B cell (primary cell): ENCODE results near the gene MFAP2. TPM values are rescaled to one million over a fixed set of nuclear protein-coding genes. Genes with fewer than 3 reads are reported as not detected.

Experiments used
- ATAC-seq: fragments of 200-7000 bp; cut with Tn5 transposase; one replicate; pipeline ENCODE4 v1.10.0; 2021; ENCODE audit warnings: low read depth, mild to moderate bottlenecking, moderate number of reproducible peaks, moderate library complexity
- CTCF ChIA-PET: fragments of 350-600 bp; sonication (Branson Sonifier 250); formaldehyde crosslinking; loops from one replicate; lab custom pipeline; 2021; ENCODE audit warnings: antibody characterized with exemption, inconsistent platforms; lab: Charles Lee
- POLR2A ChIA-PET: fragments of 350-600 bp; sonication (Branson Sonifier 250); formaldehyde crosslinking; loops from one replicate; lab custom pipeline; 2021; ENCODE audit warnings: antibody characterized with exemption; lab: Charles Lee
- DNase-seq: peaks from one replicate; pipeline ENCODE4 v3.0.0; 2013
- H2AFZ ChIP-seq: 2 replicates; pipeline ENCODE4 v1.6.1; 2012; ENCODE audit warnings: mild to moderate bottlenecking, low read depth, low read length; ENCODE audit not compliant: insufficient read depth, poor library complexity, severe bottlenecking
- H3K27ac ChIP-seq, 2 donors: 1 replicate in 1 of 2; 2 replicates in 1 of 2; pipeline ENCODE4 v1.5.1; 2012 to 2013; ENCODE audit warnings: low read length in 2 of 2, mild to moderate bottlenecking in 2 of 2, moderate library complexity in 1 of 2
- H3K27me3 ChIP-seq, 4 experiments: fragments of 200-600 bp in 1 of 4; sonication (generic) in 1 of 4; replicated peaks in 1 of 4; 1 replicate in 2 of 4; 2 replicates in 2 of 4; pipeline versions ENCODE4 v1.6.1 to v1.7.0; 2013 to 2016; ENCODE audit warnings: low read length in 3 of 4, mild to moderate bottlenecking in 2 of 4, mixed read lengths in 1 of 4, moderate library complexity in 1 of 4; ENCODE audit not compliant: insufficient read depth in 4 of 4, control insufficient read depth in 3 of 4; ENCODE audit errors: control extremely low read depth in 1 of 4
- H3K36me3 ChIP-seq, 2 experiments: replicated peaks in 1 of 2; 1 replicate in 1 of 2; 2 replicates in 1 of 2; pipeline versions ENCODE4 v1.6.1 to v1.7.1; 2013; ENCODE audit warnings: low read length in 1 of 2; ENCODE audit not compliant: insufficient read depth in 2 of 2, control insufficient read depth in 1 of 2; ENCODE audit errors: control extremely low read depth in 1 of 2, extremely low read depth in 1 of 2
- H3K4me1 ChIP-seq, 2 donors: fragments of 200-600 bp in 1 of 2; sonication (generic) in 1 of 2; 1 replicate in 1 of 2; 2 replicates in 1 of 2; pipeline versions ENCODE4 v1.5.1 to v1.6.1; 2013 to 2017; ENCODE audit warnings: low read length in 2 of 2; ENCODE audit not compliant: control insufficient read depth in 2 of 2, insufficient read depth in 2 of 2
- H3K4me2 ChIP-seq: replicated peaks from 2 replicates; pipeline ENCODE3; 2012; ENCODE audit warnings: mild to moderate bottlenecking, low read depth, low read length; ENCODE audit not compliant: poor library complexity, severe bottlenecking
- H3K4me3 ChIP-seq, 5 experiments: fragments of 200-600 bp in 1 of 5; sonication (generic) in 1 of 5; 1 replicate in 3 of 5; 2 replicates in 2 of 5; pipeline versions ENCODE4 v1.5.1 to v1.7.0; 2011 to 2016; ENCODE audit warnings: low read length in 4 of 5, mild to moderate bottlenecking in 4 of 5, low read depth in 2 of 5, control low read depth in 1 of 5, moderate library complexity in 1 of 5; ENCODE audit not compliant: insufficient read depth in 1 of 5; ENCODE audit errors: control extremely low read depth in 1 of 5, extremely low read depth in 1 of 5
- H3K79me2 ChIP-seq: fragments of 200-600 bp; sonication (generic); one replicate; pipeline ENCODE4 v1.6.0; 2016; ENCODE audit warnings: low read length; ENCODE audit not compliant: control insufficient read depth, insufficient read depth
- H3K9ac ChIP-seq: fragments of 200-600 bp; sonication (generic); 2 replicates; pipeline ENCODE4 v1.6.1; 2017; ENCODE audit warnings: mild to moderate bottlenecking, low read length, moderate library complexity
- H3K9me3 ChIP-seq, 3 donors: one replicate each; pipeline versions ENCODE4 v1.6.1 to v1.7.1; 2013; ENCODE audit warnings: low read length in 2 of 3; ENCODE audit not compliant: control insufficient read depth in 2 of 3, insufficient read depth in 1 of 3; ENCODE audit errors: control extremely low read depth in 1 of 3
- H4K20me1 ChIP-seq: 2 replicates; pipeline ENCODE4 v1.6.0; 2012; ENCODE audit warnings: mild to moderate bottlenecking, low read length; ENCODE audit not compliant: insufficient read depth, control insufficient read depth, poor library complexity, severe bottlenecking
- H3K27ac Mint-ChIP-seq: one replicate; pipeline ENCODE4 v1.8.0; 2021; ENCODE audit warnings: mixed read lengths
- H3K27me3 Mint-ChIP-seq: one replicate; pipeline ENCODE4 v1.8.0; 2021; ENCODE audit warnings: mixed read lengths
- H3K4me1 Mint-ChIP-seq: one replicate; pipeline ENCODE4 v1.8.0; 2021; ENCODE audit warnings: mixed read lengths
- H3K4me3 Mint-ChIP-seq: one replicate; pipeline ENCODE4 v1.8.0; 2021; ENCODE audit warnings: mixed read lengths
- H3K9me3 Mint-ChIP-seq: one replicate; pipeline ENCODE4 v1.8.0; 2022; ENCODE audit warnings: mixed read lengths; ENCODE audit not compliant: insufficient read depth
- EZH2 ChIP-seq: IDR thresholded peaks from 2 replicates; pipeline ENCODE4 v1.6.1; 2012; ENCODE audit warnings: borderline replicate concordance, low read depth, mild to moderate bottlenecking, moderate library complexity, low read length; ENCODE audit not compliant: insufficient read depth, poor library complexity, severe bottlenecking
- WGBS: methylation state at CpG from one replicate; pipeline ENCODE4 v1.1.5; 2013; ENCODE audit warnings: missing lambda C conversion rate; ENCODE audit not compliant: insufficient coverage; 5-methylcytosine and 5-hydroxymethylcytosine counted together
- intact Hi-C: fragments of 100-400 bp; cut with micrococcal nuclease; formaldehyde crosslinking; loops from one replicate; pipeline ENCODE4 v1.10.0; 2022
- polyA plus RNA-seq: library from polyadenylated mRNA; depleted of rRNA; stranded (reverse); fragments of >200 nt; gene quantifications from 2 replicates; pipeline ENCODE4 v1.2.3, GENCODE V29; 2012
- total RNA-seq, 2 donors: library from RNA; stranded (reverse); fragments of 120-200 nt in 1 of 2; gene quantifications; 1 replicate in 1 of 2; 2 replicates in 1 of 2; pipeline versions ENCODE4 v1.2.3 to v1.2.4, GENCODE V29; 2013 to 2022
- TF ChIP-seq, protein P1 (sequence below): fragments of 200-600 bp; IDR thresholded peaks from one replicate; pipeline ENCODE4 v1.8.0; 2022; ENCODE audit warnings: antibody characterized with exemption, mild to moderate bottlenecking

MFAP2 gene
- total and polyA plus RNA-seq, 2 donors (not counting 1 experiment from before 2014, with no cell fraction given): not detected

DNA sequence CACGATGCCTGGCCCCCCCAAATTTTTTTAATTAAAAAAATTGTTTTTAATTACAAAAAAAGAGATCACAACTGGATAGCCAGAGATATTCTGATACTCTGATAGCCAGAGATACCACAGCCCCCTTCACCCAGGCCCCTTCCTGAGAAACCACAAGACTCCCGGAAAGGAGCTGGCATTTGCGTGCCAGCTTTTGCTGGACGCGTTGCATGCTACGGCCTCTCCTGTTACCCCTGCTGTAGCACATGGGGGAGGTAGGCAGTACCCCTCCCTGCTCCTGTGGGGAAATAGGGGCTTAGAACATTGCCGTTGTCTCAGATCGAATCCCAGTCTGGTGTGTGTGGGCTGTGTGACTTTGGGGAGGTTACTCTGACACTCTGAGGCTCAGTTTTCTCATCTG lies 22.7 kb downstream of the MFAP2 start:
- Mint-ChIP-seq H3K27me3 (no peaks in the 10 kb centered on the region), H3K4me3 (no peak overlapping the region), H3K9me3 (no peaks in the 10 kb centered on the region), H3K4me1 (peaks cover 9% of the 10 kb centered on the region), H3K27ac (no peak overlapping the region)
- intact Hi-C loops: no loop called here
- H3K4me1 ChIP-seq: peaks cover 4 to 10% of the 10 kb centered on the region in 2 donors
- DNase-seq: no peak
- POLR2A ChIA-PET: no interaction called here
- H3K4me3 ChIP-seq: no peak overlapping the region
- TF ChIP-seq EZH2: no peak
- TF ChIP-seq, protein P1, sequence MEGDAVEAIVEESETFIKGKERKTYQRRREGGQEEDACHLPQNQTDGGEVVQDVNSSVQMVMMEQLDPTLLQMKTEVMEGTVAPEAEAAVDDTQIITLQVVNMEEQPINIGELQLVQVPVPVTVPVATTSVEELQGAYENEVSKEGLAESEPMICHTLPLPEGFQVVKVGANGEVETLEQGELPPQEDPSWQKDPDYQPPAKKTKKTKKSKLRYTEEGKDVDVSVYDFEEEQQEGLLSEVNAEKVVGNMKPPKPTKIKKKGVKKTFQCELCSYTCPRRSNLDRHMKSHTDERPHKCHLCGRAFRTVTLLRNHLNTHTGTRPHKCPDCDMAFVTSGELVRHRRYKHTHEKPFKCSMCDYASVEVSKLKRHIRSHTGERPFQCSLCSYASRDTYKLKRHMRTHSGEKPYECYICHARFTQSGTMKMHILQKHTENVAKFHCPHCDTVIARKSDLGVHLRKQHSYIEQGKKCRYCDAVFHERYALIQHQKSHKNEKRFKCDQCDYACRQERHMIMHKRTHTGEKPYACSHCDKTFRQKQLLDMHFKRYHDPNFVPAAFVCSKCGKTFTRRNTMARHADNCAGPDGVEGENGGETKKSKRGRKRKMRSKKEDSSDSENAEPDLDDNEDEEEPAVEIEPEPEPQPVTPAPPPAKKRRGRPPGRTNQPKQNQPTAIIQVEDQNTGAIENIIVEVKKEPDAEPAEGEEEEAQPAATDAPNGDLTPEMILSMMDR: no peak
- H3K79me2 ChIP-seq: no peaks in the 10 kb centered on the region
- H3K9me3 ChIP-seq: no peaks in the 10 kb centered on the region
- no peak overlapping the region for H3K27ac ChIP-seq
- CTCF ChIA-PET: no interaction called here
- 62% methylated on average over 5 of the region's 8 CpGs for WGBS
- H3K27me3 ChIP-seq: no peaks in the 10 kb centered on the region
- H4K20me1 ChIP-seq: no peaks in the 10 kb centered on the region
- no peaks in the 10 kb centered on the region for H3K36me3 ChIP-seq
- ATAC-seq: no peak
- H3K4me2 ChIP-seq: no peak overlapping the region
- no peak overlapping the region for H3K9ac ChIP-seq
- no peak overlapping the region for H2AFZ ChIP-seq

- no peaks in the 10 kb centered on the region for H3K27me3 ChIP-seq
- Mint-ChIP-seq H3K27ac (no peak overlapping the region), H3K4me1 (peaks cover 10% of the 10 kb centered on the region), H3K4me3 (no peak overlapping the region), H3K27me3 (no peaks in the 10 kb centered on the region), H3K9me3 (no peaks in the 10 kb centered on the region)
- 100% methylated on average over 6 of the region's 8 CpGs for WGBS
- H3K79me2 ChIP-seq: no peaks in the 10 kb centered on the region
- DNase-seq (no peak), ATAC-seq (no peak)
- H3K9ac ChIP-seq: no peak overlapping the region
- H4K20me1 ChIP-seq: no peaks in the 10 kb centered on the region
- POLR2A ChIA-PET: no interaction called here
- H3K36me3 ChIP-seq: no peaks in the 10 kb centered on the region
- TF ChIP-seq EZH2: no peak
- TF ChIP-seq, protein P1: no peak
- intact Hi-C loops: no loop called here
- H3K27ac ChIP-seq: no peak overlapping the region
- H3K4me3 ChIP-seq: no peak overlapping the region
- no peaks in the 10 kb centered on the region for H3K9me3 ChIP-seq
- CTCF ChIA-PET: interaction anchor here (0.6 to 1.7 kb wide), 3 partner anchors 89 to 1174 kb away, joined by 3 to 7 read pairs (median 3); no protein-coding TSS in a partner anchor
- H3K4me1 ChIP-seq: peaks cover 4 to 12% of the 10 kb centered on the region in 2 donors
- no peak overlapping the region for H3K4me2 ChIP-seq
- H2AFZ ChIP-seq: no peak overlapping the region
These were observed 23.6 kb downstream of the MFAP2 start for GRCh38 chr1:16956775-16957174.
